ENCODE results near the gene FRMD3. TPM values are rescaled to one million over a fixed set of nuclear protein-coding genes. Genes with fewer than 3 reads are reported as not detected.
A peak's percentile ranks its signal among the peaks of the same experiment; 100 is the strongest.

The FRMD3 gene
- total RNA-seq, 1 experiment from 2014 or later = 0.36 TPM

DNA sequence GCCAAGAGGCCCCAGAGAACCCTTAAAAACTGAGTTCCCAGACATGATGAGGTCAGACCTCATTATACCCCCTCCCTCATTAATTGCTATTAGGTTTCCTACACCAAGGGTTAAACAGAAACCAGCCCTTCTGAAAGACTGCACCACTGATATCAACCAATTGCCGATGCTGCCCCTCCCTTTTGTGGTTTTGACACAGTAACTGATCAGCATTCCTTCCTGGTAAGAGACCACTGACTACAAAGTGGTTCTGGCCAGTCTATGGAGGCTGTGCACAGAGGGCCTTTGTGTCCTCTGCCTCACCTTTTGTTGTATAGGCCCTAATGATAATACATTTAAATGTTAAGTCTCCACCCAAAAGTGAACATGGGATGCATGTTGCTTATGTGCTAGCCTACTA, 201.5 kb downstream of the FRMD3 start:
- no peak for DNase-seq (ENCODE audit: low read depth)

DNA sequence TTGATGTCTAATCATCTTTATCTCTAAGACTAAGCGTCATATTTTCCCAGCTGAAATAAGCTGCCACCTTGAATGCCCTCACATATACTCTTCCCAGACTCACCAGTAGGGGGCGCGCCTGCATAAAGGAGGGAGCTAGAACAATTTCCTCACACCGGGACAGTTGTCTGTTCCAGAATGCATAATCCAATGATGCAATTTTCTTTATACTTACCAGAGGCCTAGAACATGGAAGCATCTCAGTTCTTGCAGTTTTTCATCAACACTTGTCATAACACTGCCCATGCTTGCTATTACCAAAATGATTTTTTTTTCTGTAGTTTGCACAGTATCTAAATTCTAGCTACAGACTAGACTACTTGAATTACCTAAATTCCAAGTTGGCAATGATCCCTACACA, 203.9 kb downstream of the FRMD3 start:
- DNase-seq (ENCODE audit: low read depth) = no peak

DNA sequence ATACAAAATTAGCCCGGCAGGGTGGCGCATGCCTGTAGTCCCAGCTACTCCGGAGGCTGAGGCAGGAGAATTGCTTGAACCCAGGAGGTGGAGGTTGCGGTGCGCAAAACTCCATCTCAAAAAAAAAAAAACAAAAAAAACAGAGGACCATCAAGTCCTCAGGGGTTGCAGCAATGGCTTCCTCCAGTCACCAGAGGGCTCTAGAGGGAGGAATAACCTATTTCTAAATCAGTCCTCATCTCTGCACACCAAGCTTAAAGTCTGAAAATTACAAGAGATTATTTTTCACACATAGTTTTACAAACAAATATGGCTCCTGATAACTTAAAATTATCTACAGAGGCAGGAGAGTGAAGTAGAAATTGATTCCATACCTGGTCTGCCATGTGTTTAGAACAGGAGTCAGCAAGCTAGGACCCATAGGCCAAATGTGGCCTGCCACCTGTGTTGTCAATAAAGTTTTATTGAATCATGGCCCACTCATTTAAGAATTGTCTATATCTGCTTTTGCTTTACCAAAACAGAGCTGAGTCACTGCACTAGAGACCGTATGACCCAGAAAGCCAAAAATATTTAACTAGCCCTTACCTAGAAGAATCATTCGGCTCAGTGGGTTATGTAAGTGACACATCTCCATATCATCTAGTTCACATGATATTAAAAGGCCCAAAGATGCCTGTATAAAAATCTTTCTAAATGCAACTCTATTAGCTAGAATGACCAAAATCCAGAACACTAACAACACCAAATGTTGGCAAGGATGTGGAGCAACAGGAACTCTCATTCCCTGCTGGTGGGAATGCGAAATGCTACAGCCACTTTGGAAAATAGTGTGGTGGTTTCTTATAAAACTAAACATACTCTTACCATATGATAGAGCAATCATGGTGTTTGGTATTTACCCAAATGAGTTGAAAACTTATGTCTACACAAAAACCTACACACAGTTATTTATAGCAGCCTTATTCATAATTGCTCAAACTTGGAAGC, 207.7 kb downstream of the FRMD3 start:
- DNase-seq (ENCODE audit: low read depth) = no peak

- peak; percentile 1 for DNase-seq (ENCODE audit: low read depth)
These were observed 210.2 kb downstream of the FRMD3 start for GRCh38 chr9:83327750-83328622.

DNA sequence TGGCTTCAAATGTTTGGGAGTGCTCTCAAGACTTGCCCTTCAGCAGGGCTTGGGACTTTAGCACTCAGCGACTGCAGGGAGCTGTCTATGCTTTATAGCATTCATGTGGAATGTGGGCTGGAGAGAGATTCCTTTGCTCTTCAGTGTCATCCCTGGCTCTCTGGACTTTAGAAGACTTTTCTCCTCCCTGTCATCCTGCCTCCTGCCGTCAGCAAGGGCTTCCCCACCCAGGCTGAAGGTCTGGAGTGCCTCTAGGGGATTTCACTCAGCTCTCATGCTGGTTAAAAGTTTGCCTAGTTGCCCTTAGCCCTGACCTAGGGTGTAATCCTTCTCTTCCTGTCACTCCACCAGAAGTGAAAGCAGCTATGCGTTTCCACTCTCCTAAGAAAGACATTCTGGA, 210.9 kb downstream of the FRMD3 start:
- no peak for DNase-seq (ENCODE audit: low read depth)

GRCh38 chr9:83323148-83323547, 215.1 kb downstream of the FRMD3 start:
- DNase-seq (ENCODE audit: low read depth) = no peak

- no peak for DNase-seq (ENCODE audit: low read depth)
These were observed 215.8 kb downstream of the FRMD3 start for GRCh38 chr9:83322438-83322837.

DNA sequence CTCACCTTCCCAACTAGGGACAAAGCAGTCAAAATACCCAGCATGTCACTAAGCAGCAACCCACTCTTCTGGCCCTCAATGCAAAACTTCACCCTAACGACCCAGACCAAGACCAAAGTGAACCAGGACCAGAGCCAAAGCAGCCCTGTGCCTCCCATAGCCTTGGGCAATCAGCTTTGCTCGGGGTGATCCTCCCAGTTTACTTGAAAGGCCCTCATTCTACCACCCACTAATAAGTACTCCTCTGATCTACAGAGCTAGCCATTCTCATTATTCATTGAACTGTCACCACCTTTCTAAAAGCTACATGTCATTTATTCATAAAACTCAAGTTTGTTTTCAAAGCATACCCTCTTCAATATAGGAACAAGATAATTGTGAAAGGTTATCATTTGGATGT, 221.0 kb downstream of the FRMD3 start:
- DNase-seq (ENCODE audit: low read depth) = no peak

- DNase-seq (ENCODE audit: low read depth) = no peak
These were observed 222.6 kb downstream of the FRMD3 start for GRCh38 chr9:83315649-83316048.

DNA sequence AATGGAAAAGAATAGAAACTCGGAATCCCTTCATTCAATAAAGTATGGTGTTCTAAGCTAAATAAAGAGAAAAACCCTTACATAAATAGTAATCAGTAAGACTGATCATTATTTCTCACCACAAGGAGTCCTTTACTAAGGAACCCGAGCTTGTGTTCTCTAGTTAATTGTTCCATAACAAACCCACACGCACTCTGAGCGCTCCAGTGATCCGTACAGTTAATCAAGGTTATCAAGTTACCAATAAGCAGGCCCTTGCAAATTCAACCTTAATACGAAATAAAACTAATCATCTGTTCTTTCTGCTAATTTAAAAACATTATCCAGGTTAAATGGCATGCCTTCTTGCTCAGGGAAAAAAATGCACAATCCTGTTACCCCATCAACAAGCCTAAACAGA, 224.4 kb downstream of the FRMD3 start:
- no peak for DNase-seq (ENCODE audit: low read depth)

GRCh38 chr9:83312537-83312936, 225.7 kb downstream of the FRMD3 start:
- no peak for DNase-seq (ENCODE audit: low read depth)

- DNase-seq (ENCODE audit: low read depth) = no peak
These were observed 231.0 kb downstream of the FRMD3 start for GRCh38 chr9:83307066-83307724.

DNA sequence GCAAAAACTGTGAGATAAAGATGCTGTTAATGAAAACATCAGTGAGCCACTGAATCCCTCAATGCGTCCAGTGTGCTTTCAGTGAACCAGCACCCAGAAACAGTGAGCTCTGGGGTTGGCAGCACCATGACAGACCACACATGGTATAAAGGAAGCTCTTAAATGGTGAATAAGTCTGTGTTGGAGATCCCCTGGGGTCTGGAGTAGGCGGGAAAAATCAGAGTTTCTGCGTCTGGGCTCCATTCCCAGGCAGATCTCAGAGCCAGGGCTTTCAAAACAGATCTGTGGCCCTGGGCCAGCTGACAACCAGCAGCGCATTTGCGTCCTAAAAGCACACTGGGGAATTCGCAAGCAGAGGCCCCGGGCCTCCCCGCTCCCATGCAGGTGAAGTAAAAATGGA, 233.5 kb downstream of the FRMD3 start:
- peak; percentile 25 for DNase-seq (ENCODE audit: low read depth)

DNA sequence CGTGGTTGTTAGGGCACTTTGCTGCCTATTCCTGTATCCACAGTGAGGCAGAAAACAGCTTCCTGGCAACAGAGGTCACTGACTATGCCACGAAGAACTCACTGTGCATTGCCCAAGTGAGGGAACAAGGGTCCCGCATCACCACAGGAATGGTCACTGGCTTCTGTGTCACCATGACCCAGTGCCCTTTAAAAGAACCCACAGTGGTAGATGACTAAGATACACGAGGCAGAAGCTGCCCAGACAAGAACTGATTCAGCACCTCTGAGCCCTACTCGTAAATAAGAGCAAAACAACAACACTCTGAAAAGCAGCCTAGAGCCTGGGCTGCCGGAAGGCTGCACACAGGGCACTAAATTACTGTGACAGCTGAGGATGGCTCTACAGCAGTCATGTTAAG, 238.6 kb downstream of the FRMD3 start:
- peak; percentile 25 for DNase-seq (ENCODE audit: low read depth)

GRCh38 chr9:83299094-83299493, 239.1 kb downstream of the FRMD3 start:
- DNase-seq (ENCODE audit: low read depth) = no peak

DNA sequence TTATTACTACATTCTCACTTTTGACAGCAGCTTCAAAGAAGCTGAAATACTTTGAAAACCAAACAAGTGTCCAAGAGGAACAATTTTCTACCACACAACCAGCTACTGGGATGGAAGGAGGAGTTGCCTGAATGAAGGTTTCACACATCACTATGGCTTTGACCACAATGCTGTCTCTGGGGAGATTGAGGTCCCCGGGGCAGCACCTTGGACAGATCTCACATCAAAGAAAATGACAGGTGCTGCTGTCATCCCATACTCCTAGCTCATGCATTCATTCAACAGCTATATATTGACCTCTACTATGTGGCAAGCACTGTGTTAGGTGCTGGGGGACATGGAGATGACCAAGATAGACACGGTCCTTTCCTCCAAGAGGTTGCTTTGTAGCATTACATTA, 242.1 kb downstream of the FRMD3 start:
- DNase-seq (ENCODE audit: low read depth) = no peak

DNA sequence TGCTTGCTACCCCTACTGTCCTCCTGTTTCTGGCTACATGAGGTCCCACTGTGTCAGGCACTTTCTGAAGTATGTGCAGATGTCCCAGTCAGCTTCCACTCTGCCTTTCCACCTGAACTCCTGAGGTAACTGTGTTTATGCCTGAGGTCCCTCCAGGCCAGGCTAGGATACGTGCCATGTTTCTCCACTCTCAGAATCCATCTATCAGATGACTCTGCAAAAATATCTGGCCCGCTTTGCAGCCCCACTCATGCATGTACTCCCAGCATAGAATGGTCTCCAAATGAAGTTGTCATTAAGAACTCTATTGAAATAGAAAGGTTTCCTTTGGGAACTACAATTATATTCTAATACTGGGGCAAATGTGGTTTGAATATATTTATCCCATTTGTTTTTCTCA, 243.4 kb downstream of the FRMD3 start:
- no peak for DNase-seq (ENCODE audit: low read depth)

GRCh38 chr9:83291196-83291595, 247.0 kb downstream of the FRMD3 start:
- DNase-seq (ENCODE audit: low read depth) = no peak

GRCh38 chr9:83290692-83291091, 247.5 kb downstream of the FRMD3 start:
- no peak for DNase-seq (ENCODE audit: low read depth)

GRCh38 chr9:83287021-83287420, 251.2 kb downstream of the FRMD3 start:
- DNase-seq (ENCODE audit: low read depth) = no peak

DNA sequence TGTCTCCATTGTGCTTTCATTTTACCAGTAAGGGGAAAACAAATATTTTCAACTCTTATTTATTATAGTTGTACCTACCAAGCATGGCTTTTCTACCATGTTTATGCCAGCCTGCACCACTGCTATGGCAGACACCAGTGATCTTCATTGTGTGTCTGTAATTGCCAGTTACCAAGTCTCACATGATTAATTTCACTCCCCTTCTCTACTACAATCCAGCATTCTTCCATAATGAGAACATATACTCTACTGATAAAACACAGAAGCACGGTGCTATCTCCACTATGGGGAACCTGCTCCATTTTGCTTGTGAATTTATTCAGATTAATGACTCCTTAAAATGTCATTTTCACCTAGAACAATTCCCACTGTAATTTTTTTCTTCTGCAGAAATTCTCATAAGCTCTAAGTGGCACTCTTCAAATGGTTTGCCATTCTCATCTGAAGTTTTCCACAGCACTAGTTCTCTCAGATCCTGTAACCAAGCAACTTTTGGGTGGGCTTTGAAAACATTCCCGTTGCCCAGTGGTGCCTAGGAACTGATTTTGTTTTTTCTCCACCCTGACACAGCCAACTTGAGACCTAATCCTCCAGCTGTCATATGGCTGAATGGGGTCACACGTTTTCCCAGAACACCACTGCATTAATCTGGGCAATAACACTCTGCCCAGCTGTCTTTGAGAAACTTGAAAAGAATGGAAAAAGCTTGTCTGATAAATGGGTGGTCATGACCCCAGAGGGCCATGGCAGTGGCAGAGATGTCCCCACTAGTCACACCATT, 252.6 kb downstream of the FRMD3 start:
- DNase-seq (ENCODE audit: low read depth) = no peak
